Measurements from ENCODE around the gene CDHR1.

- TF ChIP-seq CTCF (IDR thresholded peaks at IDR 0.05; ENCODE audit: insufficient read depth, low read length, poor library complexity, severe bottlenecking) (peak; percentile 89), EZH2phosphoT487 (conservative IDR thresholded peaks at IDR 0.05; ENCODE audit: low read length) (no peak)
Observed at GRCh38 chr10:84264611-84265141, 70.3 kb downstream of the CDHR1 start.

All from SU-DHL-6 (cell line).